ENCODE measurements around the gene SGMS1.

GRCh38 chr10:50332108-50332842 lies 291.5 kb downstream of the SGMS1 start:
- TF ChIP-seq CTCF (IDR thresholded peaks at IDR 0.05) (no peak), EZH2 (IDR thresholded peaks at IDR 0.05; ENCODE audit: borderline replicate concordance, insufficient read depth, low read depth, low read length, poor library complexity, severe bottlenecking) (no peak)
